HG03457 (cell line): ENCODE results near the gene CXCL3.

ENCODE experiments used
- ATAC-seq: cut with Tn5 transposase; IDR thresholded peaks from one replicate; pipeline ENCODE4 v1.9.1; 2021; ENCODE audit warnings: moderate number of reproducible peaks; ENCODE audit not compliant: unreplicated experiment

The CXCL3 gene

DNA sequence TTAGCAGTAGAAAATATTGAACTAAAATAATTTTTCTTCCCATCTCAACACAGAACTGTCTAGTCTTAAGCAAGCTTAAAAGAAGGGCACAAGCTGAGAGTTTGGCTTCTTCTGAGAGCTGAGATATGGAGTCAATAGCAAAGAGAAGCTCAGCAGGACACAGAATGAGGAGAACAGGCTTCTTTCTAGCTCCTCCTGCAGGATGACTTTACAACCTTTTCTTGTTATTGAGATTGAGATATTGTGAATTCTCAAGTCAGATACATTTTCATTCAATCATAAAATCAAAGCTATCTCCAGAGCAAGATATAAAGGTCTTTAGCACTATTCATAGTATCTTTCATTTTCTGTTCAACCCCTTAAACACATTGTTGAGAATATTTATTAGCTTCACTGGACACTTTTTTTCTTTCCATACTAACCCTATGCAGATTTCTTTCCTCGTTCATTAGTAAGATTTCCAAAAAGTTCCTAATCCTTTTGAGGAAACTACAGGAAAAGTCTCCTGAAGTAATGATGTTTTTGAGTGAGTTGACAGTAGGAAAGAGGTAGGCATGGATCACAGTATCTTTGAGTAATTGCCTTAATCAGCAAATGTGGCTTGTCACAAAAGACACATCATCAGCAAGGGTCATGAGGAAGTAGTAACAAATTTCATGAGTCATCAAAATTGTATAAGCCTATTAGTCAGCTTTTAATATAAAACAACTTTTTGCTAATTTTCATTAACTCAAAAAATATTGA, 17.8 kb upstream of the CXCL3 start:
- ATAC-seq, result no peak

GRCh38 chr4:74055498-74055897, 17.0 kb upstream of the CXCL3 start:
- ATAC-seq, result no peak

DNA sequence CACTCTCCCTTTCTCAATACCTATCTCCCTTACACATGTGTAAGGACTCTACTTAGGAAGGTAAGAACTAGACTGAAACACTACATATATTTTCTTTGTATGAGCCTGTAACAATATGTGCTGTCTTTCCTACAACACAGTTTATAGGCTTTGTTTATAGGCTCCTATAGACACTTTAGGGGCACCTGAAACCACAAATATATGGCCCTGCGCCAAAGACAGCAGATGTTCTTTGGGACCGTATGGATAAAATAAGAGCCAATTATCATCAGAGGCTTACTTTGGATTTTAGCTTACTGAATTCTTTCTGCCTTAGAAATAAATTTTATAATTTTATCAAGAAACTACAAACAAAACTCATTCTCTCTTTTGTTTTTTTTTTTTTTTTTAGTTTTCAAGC, 16.6 kb upstream of the CXCL3 start:
- no peak for ATAC-seq

- ATAC-seq, result no peak
Observed at GRCh38 chr4:74054483-74055047, 16.1 kb upstream of the CXCL3 start.

DNA sequence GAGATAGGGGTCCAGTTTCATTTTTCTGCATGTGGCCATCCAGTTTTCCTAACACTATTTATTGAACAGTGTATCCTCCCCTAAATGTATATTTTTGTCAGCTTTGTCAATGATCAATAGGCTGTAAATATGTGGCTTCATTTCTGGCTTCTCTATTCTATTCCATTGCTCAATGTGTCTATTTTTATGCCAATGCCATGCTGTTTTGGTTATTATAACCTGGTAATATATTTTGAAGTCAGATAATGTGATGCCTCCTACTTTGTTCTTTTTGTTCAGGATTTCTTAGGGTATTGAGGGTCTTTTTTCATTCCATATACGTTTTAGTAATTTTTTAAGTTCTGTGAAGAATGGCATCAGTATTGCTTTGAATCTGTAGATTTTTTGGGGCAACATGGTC, 8.7 kb upstream of the CXCL3 start:
- ATAC-seq, result no peak

- no peak for ATAC-seq
Observed at GRCh38 chr4:74045772-74046171, 7.3 kb upstream of the CXCL3 start.

DNA sequence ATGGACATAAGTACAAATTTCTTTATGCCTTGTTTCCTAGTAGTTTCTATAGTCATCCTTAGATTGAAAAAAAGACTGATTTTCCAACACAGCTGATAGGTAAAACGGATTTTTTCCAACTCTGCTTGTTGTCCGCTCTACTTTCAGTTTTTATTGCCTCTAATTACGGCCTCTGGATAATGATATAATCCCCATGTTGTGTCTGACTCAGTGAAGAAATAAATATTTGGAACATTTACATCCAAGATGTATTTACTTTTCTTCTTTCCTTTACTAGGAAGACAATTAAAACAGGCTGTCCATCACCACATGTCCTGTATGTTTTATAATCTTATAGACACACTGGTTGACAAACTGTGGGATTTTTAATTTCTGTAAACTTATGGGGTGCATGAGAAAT, 6.8 kb upstream of the CXCL3 start:
- no peak for ATAC-seq

GRCh38 chr4:74044677-74045076, 6.2 kb upstream of the CXCL3 start:
- ATAC-seq, result no peak

DNA sequence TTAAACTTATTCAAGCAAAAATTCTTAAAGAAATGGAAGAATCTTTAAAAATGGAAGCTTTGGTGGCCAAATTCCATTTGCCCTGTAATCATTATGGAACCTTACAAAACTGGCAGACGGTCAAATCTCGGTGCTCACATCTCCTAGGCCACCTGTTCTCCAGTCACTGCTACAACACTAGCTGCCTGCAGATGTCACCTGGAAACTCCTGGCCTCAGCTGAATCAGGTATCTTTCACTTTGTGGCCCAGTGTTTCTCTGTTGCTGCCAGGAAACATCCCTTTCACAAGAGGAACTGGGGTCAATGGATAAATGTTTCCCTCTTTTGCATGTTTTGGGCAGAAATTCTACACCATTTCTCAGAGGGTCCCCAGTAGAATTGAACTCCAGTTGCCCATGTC, 4.2 kb upstream of the CXCL3 start:
- no peak for ATAC-seq

- no peak for ATAC-seq
Observed at GRCh38 chr4:74041418-74041817, 2.9 kb upstream of the CXCL3 start.

- ATAC-seq, result no peak
Observed at GRCh38 chr4:74039315-74039763, 850 bp upstream of the CXCL3 start.

- no peak for ATAC-seq
Observed at GRCh38 chr4:74038086-74038424, 434 bp downstream of the CXCL3 start.

- no peak for ATAC-seq
Observed at GRCh38 chr4:74037076-74037955, 1.2 kb downstream of the CXCL3 start.

GRCh38 chr4:74033739-74034138, 4.8 kb downstream of the CXCL3 start:
- ATAC-seq, result no peak

- no peak for ATAC-seq
Observed at GRCh38 chr4:74032064-74032463, 6.4 kb downstream of the CXCL3 start.

DNA sequence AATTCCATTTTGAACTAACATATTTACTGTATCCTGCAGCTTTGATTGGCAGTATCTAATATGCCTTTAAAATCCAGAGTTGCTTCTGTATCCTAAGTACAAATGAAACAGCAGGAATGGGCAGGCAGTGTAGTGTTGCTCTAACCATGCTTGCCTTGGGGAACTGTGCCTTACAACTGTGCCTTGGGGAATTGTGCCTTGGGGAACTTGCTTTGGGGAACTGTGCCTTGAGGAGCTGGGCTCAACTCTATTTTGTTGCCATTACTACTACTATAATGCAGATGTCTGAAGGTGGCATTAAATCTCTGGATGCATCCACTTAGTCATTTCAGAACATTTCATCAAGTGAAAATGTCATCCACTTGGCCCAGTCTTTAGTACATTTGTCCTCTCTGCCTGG, 6.9 kb downstream of the CXCL3 start:
- no peak for ATAC-seq

GRCh38 chr4:74030285-74030684, 8.2 kb downstream of the CXCL3 start:
- ATAC-seq, result no peak

DNA sequence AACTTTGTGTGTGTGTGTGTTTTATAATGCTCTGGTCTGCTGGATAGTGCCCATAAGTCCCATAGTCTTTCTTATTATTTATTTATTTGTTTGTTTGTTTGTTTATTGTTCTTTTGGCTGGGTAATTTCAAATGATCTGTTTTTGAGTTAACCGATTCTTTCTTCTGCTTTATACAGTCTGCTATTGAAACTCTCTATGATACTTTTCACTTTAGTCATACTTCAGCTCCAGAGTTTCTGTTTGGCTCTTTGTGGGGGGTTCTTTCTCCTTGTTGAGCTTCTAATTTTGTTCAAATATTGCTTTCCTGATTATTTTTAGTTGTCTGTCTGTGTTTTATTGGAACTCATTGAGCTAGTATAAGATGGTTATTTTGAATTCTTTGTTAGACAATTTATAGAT, 10.0 kb downstream of the CXCL3 start:
- ATAC-seq, result no peak

- no peak for ATAC-seq
Observed at GRCh38 chr4:74023709-74024108, 14.8 kb downstream of the CXCL3 start.

- ATAC-seq, result no peak
Observed at GRCh38 chr4:74021601-74022000, 16.9 kb downstream of the CXCL3 start.

GRCh38 chr4:74018771-74019170, 19.7 kb downstream of the CXCL3 start:
- no peak for ATAC-seq

- ATAC-seq, result no peak
Observed at GRCh38 chr4:74018116-74018515, 20.4 kb downstream of the CXCL3 start.
